OCI-LY3 (cell line): Measurements from ENCODE around the gene SMURF1.

Source experiments
- CTCF ChIP-seq: fragments of 200-600, 300-600 bp; sonication (generic); IDR thresholded peaks from 2 replicates; pipeline ENCODE4 v1.5.1; 2014; ENCODE audit warnings: antibody characterized with exemption, low read length, low read depth
- EZH2phosphoT487 ChIP-seq: fragments of 200-600 bp; shearing (Covaris generic); IDR thresholded peaks from 2 replicates; pipeline ENCODE4 v1.6.1; 2018; ENCODE audit warnings: antibody characterized with exemption, mixed run types, low read depth

- TF ChIP-seq CTCF (no peak), EZH2phosphoT487 (no peak)
Measured at GRCh38 chr7:99029466-99030435, 114.2 kb downstream of the SMURF1 start.
